ENCODE results near the gene PTPRM.

DNA sequence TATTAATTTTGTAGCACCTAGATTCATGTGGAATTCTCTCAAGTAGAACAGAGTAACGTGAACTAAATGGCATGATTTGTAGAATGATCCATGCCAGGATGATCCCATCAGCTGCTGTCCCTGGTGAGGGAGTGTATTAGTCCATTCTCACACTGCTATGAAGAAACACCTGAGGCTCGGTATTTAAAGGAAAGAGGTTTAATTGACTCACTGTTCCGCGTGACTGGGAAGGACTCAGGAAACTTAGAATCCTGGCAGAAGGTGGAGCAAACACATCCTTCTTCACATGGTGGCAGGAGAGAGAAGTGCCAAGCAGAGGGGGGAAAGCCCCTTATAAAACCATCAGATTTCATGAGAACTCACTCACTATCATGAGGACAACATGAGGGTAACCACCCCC is 312.6 kb downstream of the PTPRM start:
- TF ChIP-seq ZNF169 (tag by site-specific recombination; IDR thresholded peaks at IDR 0.05) (no peak), ZNF426 (tag by site-specific recombination; IDR thresholded peaks at IDR 0.05) (no peak), ZNF658 (tag by site-specific recombination; IDR thresholded peaks at IDR 0.05) (no peak), ZNF768 (tag by site-specific recombination; IDR thresholded peaks at IDR 0.05) (no peak), ZNF785 (tag by site-specific recombination; IDR thresholded peaks at IDR 0.05) (no peak), TCF7L2 (IDR thresholded peaks at IDR 0.05; ENCODE audit: borderline replicate concordance, low read depth, low read length) (no peak)
- TF ChIP-seq, protein P1, sequence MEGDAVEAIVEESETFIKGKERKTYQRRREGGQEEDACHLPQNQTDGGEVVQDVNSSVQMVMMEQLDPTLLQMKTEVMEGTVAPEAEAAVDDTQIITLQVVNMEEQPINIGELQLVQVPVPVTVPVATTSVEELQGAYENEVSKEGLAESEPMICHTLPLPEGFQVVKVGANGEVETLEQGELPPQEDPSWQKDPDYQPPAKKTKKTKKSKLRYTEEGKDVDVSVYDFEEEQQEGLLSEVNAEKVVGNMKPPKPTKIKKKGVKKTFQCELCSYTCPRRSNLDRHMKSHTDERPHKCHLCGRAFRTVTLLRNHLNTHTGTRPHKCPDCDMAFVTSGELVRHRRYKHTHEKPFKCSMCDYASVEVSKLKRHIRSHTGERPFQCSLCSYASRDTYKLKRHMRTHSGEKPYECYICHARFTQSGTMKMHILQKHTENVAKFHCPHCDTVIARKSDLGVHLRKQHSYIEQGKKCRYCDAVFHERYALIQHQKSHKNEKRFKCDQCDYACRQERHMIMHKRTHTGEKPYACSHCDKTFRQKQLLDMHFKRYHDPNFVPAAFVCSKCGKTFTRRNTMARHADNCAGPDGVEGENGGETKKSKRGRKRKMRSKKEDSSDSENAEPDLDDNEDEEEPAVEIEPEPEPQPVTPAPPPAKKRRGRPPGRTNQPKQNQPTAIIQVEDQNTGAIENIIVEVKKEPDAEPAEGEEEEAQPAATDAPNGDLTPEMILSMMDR (tag by site-specific recombination; IDR thresholded peaks at IDR 0.05) = no peak

All from HEK293 (cell line).